Measurements from ENCODE around the gene MSL3B.

The MSL3B gene

DNA sequence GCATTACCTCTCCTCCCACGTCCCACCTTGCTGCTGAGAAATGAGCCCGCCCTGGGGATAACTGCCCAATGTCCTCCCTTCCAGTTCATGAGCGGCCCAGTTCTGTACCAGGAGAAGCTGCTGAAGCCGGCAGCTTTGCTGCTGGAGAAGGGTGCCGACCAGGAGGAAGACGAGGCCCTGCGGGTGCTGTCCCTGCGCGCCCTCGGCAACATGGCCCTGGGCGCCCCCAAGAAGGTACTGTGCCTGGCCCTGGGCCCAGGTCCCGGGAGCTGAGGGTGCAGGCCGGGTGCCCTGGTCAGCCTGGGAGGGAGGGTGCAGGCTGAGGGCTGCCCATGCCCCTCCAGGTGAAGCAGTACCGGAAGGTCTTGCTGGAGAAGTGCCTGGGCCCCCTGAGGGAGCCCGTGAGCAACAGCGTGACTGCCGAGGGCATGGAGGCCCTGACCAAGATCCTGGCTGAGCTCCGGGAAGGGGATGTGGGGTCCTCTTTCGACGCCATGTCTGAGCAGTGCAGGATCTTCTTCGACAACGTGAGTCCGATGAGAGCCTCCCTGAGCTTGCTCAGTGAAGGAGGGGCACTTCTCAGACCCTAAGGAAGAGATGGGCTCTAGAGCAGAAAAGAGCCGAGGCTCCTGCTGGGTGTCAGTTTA is 39.5 kb downstream of the MSL3B start:
- Histone ChIP-seq H3K79me2 (ENCODE audit: low read length) (no peaks in the 10 kb centered on the region), H3K4me1 (ENCODE audit: low read length) (no peaks in the 10 kb centered on the region), H3K4me3 (ENCODE audit: low read length) (no peak overlapping the region), H4K20me1 (ENCODE audit: insufficient read depth, low read length) (no peaks in the 10 kb centered on the region), H2AFZ (ENCODE audit: low read depth, low read length) (no peak overlapping the region), H3K9me3 (ENCODE audit: insufficient read depth, low read length) (no peaks in the 10 kb centered on the region), H3K27ac (ENCODE audit: low read length) (no peak overlapping the region), H3K27me3 (ENCODE audit: low read depth, low read length) (no peaks in the 10 kb centered on the region), H3K4me2 (ENCODE audit: low read length) (no peak overlapping the region), H3K9ac (ENCODE audit: low read length) (no peak overlapping the region), H3K36me3 (replicated peaks; ENCODE audit: low read depth, low read length) (no peaks in the 10 kb centered on the region)
- TF ChIP-seq, protein P1, sequence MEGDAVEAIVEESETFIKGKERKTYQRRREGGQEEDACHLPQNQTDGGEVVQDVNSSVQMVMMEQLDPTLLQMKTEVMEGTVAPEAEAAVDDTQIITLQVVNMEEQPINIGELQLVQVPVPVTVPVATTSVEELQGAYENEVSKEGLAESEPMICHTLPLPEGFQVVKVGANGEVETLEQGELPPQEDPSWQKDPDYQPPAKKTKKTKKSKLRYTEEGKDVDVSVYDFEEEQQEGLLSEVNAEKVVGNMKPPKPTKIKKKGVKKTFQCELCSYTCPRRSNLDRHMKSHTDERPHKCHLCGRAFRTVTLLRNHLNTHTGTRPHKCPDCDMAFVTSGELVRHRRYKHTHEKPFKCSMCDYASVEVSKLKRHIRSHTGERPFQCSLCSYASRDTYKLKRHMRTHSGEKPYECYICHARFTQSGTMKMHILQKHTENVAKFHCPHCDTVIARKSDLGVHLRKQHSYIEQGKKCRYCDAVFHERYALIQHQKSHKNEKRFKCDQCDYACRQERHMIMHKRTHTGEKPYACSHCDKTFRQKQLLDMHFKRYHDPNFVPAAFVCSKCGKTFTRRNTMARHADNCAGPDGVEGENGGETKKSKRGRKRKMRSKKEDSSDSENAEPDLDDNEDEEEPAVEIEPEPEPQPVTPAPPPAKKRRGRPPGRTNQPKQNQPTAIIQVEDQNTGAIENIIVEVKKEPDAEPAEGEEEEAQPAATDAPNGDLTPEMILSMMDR (IDR thresholded peaks at IDR 0.05; ENCODE audit: low read depth, low read length) = no peak
- no peak for TF ChIP-seq EZH2phosphoT487 (IDR thresholded peaks at IDR 0.05; ENCODE audit: low read depth)

DNA sequence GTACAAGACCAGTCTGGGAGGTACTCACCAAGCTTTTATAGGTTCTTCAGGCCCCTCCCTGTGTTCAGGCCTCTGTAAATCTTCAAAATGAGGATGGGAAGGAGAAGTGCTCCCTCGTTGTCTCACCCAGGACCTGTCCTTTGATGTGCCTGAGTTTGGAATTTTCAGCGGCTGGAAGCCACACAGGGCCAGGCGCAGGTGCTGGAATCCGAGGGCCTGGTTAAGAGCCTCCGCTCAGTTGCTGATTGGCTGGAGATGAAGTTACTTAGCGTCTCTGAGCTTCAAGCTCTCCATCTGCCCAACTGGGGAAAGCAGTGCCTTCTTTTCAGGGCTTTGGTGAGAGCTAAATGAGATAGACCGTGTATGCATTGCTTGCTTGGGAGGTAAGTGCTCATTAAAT is 43.8 kb downstream of the MSL3B start:
- Histone ChIP-seq H4K20me1 (ENCODE audit: insufficient read depth, low read length) (no peaks in the 10 kb centered on the region), H3K4me1 (ENCODE audit: low read length) (no peaks in the 10 kb centered on the region), H3K9me3 (ENCODE audit: insufficient read depth, low read length) (no peaks in the 10 kb centered on the region), H3K79me2 (ENCODE audit: low read length) (no peaks in the 10 kb centered on the region), H3K27ac (ENCODE audit: low read length) (no peak overlapping the region), H3K4me2 (ENCODE audit: low read length) (no peak overlapping the region), H2AFZ (ENCODE audit: low read depth, low read length) (no peak overlapping the region), H3K4me3 (ENCODE audit: low read length) (no peak overlapping the region), H3K36me3 (replicated peaks; ENCODE audit: low read depth, low read length) (no peaks in the 10 kb centered on the region), H3K9ac (ENCODE audit: low read length) (no peak overlapping the region), H3K27me3 (ENCODE audit: low read depth, low read length) (no peaks in the 10 kb centered on the region)
- no peak for TF ChIP-seq EZH2phosphoT487 (IDR thresholded peaks at IDR 0.05; ENCODE audit: low read depth)
- TF ChIP-seq, protein P1 (IDR thresholded peaks at IDR 0.05; ENCODE audit: low read depth, low read length) = no peak

DNA sequence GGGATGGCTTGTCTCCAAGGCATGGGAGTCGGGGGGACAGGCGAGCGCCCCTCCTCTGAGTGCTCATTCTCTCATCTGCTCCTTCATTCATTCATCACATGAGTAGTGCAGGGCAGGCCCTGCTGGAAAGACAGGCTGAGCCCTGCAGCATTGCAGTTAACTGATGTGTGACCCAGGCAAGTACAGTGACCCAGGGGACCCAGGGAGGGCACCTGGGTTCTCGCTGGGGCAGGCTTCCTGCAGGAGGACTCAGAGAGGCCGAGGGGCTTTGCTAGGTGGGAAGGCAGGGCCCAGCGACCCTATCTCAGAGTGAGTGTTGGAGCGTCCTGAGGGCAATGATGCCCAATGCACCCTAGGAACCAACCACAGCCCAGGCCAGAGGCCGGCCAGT is 44.5 kb downstream of the MSL3B start:
- H3K36me3 ChIP-seq (replicated peaks; ENCODE audit: low read depth, low read length) = no peaks in the 10 kb centered on the region
- no peaks in the 10 kb centered on the region for H3K79me2 ChIP-seq (ENCODE audit: low read length)
- H3K4me1 ChIP-seq (ENCODE audit: low read length) = no peaks in the 10 kb centered on the region
- no peak overlapping the region for H3K9ac ChIP-seq (ENCODE audit: low read length)
- H3K27me3 ChIP-seq (ENCODE audit: low read depth, low read length) = no peaks in the 10 kb centered on the region
- TF ChIP-seq, protein P1 (IDR thresholded peaks at IDR 0.05; ENCODE audit: low read depth, low read length) = no peak
- TF ChIP-seq EZH2phosphoT487 (IDR thresholded peaks at IDR 0.05; ENCODE audit: low read depth) = no peak
- H3K9me3 ChIP-seq (ENCODE audit: insufficient read depth, low read length) = no peaks in the 10 kb centered on the region
- no peaks in the 10 kb centered on the region for H4K20me1 ChIP-seq (ENCODE audit: insufficient read depth, low read length)
- no peak overlapping the region for H2AFZ ChIP-seq (ENCODE audit: low read depth, low read length)
- no peak overlapping the region for H3K4me2 ChIP-seq (ENCODE audit: low read length)
- no peak overlapping the region for H3K4me3 ChIP-seq (ENCODE audit: low read length)
- H3K27ac ChIP-seq (ENCODE audit: low read length) = no peak overlapping the region

DNA sequence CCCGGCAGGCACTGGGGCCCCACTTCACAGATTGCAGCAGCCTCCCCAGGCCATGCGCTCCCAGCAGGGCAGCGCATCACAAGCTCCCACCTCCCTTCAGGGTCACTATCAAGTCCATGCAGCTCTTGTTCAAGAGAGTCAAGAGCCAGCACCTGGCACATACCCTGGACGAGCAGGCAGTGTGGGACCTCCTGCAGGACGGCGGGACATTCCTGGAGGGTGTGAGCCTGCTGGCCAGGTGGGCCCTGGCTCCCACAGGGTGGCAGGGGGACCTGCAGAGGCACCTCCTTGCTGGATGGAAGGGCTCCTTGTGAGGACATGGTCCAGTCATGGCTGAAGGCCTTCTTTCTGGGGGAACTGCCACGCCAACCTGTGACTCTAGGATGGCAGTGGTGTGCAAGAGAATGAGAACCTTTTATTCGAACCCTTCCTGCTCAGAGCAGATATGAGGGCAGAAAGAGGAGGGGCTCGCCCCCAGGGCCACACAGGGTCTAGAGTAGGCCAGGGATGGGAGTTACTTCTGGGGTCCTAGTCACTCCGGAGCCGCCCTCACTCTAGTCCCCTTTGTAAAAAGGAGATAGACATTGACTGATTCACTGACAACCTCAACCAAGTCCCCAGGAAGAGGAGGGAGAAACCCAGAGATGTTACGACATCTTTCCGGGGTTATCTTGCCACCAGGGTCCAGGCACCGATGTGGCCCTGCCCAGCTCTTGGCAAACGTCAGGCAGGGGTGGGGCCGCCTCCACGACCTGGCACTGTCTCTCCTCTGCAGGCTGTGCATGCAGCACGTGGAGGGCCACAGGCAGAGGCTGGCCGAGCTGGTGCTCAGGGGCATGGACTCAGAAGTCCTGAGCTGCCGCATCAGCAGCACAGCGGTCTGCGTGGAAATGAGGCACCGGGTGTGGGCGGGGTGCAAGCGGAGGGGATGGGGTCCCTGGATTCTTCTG is 45.1 kb downstream of the MSL3B start:
- no peak overlapping the region for H2AFZ ChIP-seq (ENCODE audit: low read depth, low read length)
- no peaks in the 10 kb centered on the region for H4K20me1 ChIP-seq (ENCODE audit: insufficient read depth, low read length)
- no peak overlapping the region for H3K27ac ChIP-seq (ENCODE audit: low read length)

More for the DNA sequence above, 45.1 kb downstream of the MSL3B start:
- H3K9me3 ChIP-seq (ENCODE audit: insufficient read depth, low read length) = no peaks in the 10 kb centered on the region
- no peak overlapping the region for H3K4me2 ChIP-seq (ENCODE audit: low read length)
- no peaks in the 10 kb centered on the region for H3K4me1 ChIP-seq (ENCODE audit: low read length)
- H3K27me3 ChIP-seq (ENCODE audit: low read depth, low read length) = no peaks in the 10 kb centered on the region
- H3K9ac ChIP-seq (ENCODE audit: low read length) = no peak overlapping the region
- H3K79me2 ChIP-seq (ENCODE audit: low read length) = no peaks in the 10 kb centered on the region
- H3K4me3 ChIP-seq (ENCODE audit: low read length) = no peak overlapping the region
- no peak for TF ChIP-seq EZH2phosphoT487 (IDR thresholded peaks at IDR 0.05; ENCODE audit: low read depth)
- TF ChIP-seq, protein P1 (IDR thresholded peaks at IDR 0.05; ENCODE audit: low read depth, low read length) = no peak
- H3K36me3 ChIP-seq (replicated peaks; ENCODE audit: low read depth, low read length) = no peaks in the 10 kb centered on the region
